Activated CD8-positive, alpha-beta memory T cell treated with anti-CD3 and anti-CD28 coated beads for 4 hours (primary cell): ENCODE results near the gene GALNTL6.

Source experiments
- DNase-seq, 2 donors: peaks; one replicate each; pipeline ENCODE4 v3.0.0-alpha.2; 2020; ENCODE audit warnings: low read depth in 2 of 2

The GALNTL6 gene

GRCh38 chr4:173056271-173056670 is 1243.1 kb downstream of the GALNTL6 start:
- no peak for DNase-seq

- no peak for DNase-seq
Observed at GRCh38 chr4:173056710-173057109, 1243.5 kb downstream of the GALNTL6 start.

GRCh38 chr4:173057442-173057841 is 1244.2 kb downstream of the GALNTL6 start:
- DNase-seq: no peak

- DNase-seq: no peak
Observed at GRCh38 chr4:173057901-173058300, 1244.7 kb downstream of the GALNTL6 start.

- DNase-seq: no peak
Observed at GRCh38 chr4:173061160-173061559, 1248.0 kb downstream of the GALNTL6 start.

GRCh38 chr4:173073939-173074500 is 1260.8 kb downstream of the GALNTL6 start:
- DNase-seq: no peak

GRCh38 chr4:173074501-173074946 is 1261.3 kb downstream of the GALNTL6 start:
- DNase-seq: no peak

GRCh38 chr4:173076903-173077634 is 1263.9 kb downstream of the GALNTL6 start:
- no peak for DNase-seq

- DNase-seq: no peak
Observed at GRCh38 chr4:173088144-173088543, 1274.9 kb downstream of the GALNTL6 start.
